ENCODE results near the gene PANX1.

Gene PANX1

GRCh38 chr11:94198718-94199117 is 70.1 kb downstream of the PANX1 start:
- Mint-ChIP-seq H3K27me3 (ENCODE audit: low read depth, poor library complexity) (peaks cover 5% of the 10 kb centered on the region), H3K9me3 (no peaks in the 10 kb centered on the region), H3K4me3 (no peak overlapping the region), H3K4me1 (no peaks in the 10 kb centered on the region), H3K27ac (no peak overlapping the region), H3K36me3 (ENCODE audit: low read depth) (no peaks in the 10 kb centered on the region)
- TF ChIP-seq CTCF (IDR thresholded peaks at IDR 0.05), result no peak
- DNase-seq, result no peak

GRCh38 chr11:94199136-94200130 is 70.8 kb downstream of the PANX1 start:
- DNase-seq, result no peak
- Mint-ChIP-seq H3K27ac (no peak overlapping the region), H3K4me3 (no peak overlapping the region), H3K9me3 (no peaks in the 10 kb centered on the region), H3K36me3 (ENCODE audit: low read depth) (no peaks in the 10 kb centered on the region), H3K27me3 (ENCODE audit: low read depth, poor library complexity) (peaks cover 5% of the 10 kb centered on the region), H3K4me1 (no peaks in the 10 kb centered on the region)
- no peak for TF ChIP-seq CTCF (IDR thresholded peaks at IDR 0.05)

GRCh38 chr11:94201004-94201465 is 72.4 kb downstream of the PANX1 start:
- no peak for TF ChIP-seq CTCF (IDR thresholded peaks at IDR 0.05)
- H3K9me3 Mint-ChIP-seq, result no peaks in the 10 kb centered on the region
- H3K27me3 Mint-ChIP-seq (ENCODE audit: low read depth, poor library complexity), result peaks cover 5% of the 10 kb centered on the region
- no peak overlapping the region for H3K27ac Mint-ChIP-seq
- no peak overlapping the region for H3K4me3 Mint-ChIP-seq
- no peak for DNase-seq
- H3K36me3 Mint-ChIP-seq (ENCODE audit: low read depth), result no peaks in the 10 kb centered on the region
- H3K4me1 Mint-ChIP-seq, result no peaks in the 10 kb centered on the region

GRCh38 chr11:94203070-94203469 is 74.4 kb downstream of the PANX1 start:
- TF ChIP-seq CTCF (IDR thresholded peaks at IDR 0.05), result no peak
- no peak overlapping the region for H3K27ac Mint-ChIP-seq
- H3K27me3 Mint-ChIP-seq (ENCODE audit: low read depth, poor library complexity), result peaks cover 5% of the 10 kb centered on the region
- DNase-seq, result no peak
- H3K9me3 Mint-ChIP-seq, result no peaks in the 10 kb centered on the region
- H3K4me1 Mint-ChIP-seq, result no peaks in the 10 kb centered on the region
- H3K4me3 Mint-ChIP-seq, result no peak overlapping the region
- no peaks in the 10 kb centered on the region for H3K36me3 Mint-ChIP-seq (ENCODE audit: low read depth)

- Mint-ChIP-seq H3K36me3 (ENCODE audit: low read depth) (no peaks in the 10 kb centered on the region), H3K9me3 (no peaks in the 10 kb centered on the region), H3K27ac (no peak overlapping the region), H3K4me1 (no peaks in the 10 kb centered on the region), H3K27me3 (ENCODE audit: low read depth, poor library complexity) (peaks cover 18% of the 10 kb centered on the region), H3K4me3 (no peak overlapping the region)
- DNase-seq, result no peak
- TF ChIP-seq CTCF (IDR thresholded peaks at IDR 0.05), result no peak
These were observed 82.7 kb downstream of the PANX1 start for GRCh38 chr11:94211261-94211830.
